ENCODE data around the gene MFAP4.

The MFAP4 gene

DNA sequence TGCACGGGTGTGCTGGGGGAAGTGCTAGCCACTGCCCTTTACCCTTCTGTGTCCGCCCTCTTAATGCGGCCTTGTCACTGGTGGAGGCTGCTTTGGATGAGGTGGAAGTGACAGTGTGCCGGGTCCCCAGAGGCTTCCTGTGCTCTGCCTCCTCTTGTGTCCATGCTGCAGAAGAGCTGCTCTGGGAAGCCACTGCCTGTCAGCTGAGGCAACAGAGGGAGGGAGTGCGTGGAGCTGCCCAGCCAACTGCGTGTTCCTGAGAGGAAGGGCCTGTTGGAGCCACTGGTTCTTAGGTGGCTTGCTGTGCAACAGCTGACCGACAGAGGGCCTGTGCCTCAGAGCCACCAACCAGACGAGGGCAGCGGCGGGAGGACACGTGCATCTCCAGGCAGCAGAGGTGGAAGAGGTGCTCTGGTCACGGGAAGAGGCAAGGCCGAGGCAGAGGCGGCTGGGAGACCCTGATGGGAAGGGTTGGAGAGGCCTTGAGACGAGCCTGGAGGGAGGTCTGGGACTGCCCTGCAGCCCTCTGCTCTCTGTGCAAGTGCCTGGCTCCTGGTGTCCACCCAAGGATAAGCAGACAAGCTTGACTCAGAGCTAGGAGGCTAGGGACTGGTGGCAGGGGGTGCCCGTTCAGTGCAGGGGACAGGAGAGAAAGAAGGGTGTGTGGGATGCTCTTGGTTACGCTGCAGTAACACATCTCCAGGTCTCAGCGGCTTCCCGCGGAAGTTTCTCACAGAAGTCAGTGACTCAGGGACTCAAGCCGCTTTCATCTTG, 49.9 kb downstream of the MFAP4 start:
- DNase-seq = peak in 30 of 56 donors; percentile 24 to 81 (median 54)

DNA sequence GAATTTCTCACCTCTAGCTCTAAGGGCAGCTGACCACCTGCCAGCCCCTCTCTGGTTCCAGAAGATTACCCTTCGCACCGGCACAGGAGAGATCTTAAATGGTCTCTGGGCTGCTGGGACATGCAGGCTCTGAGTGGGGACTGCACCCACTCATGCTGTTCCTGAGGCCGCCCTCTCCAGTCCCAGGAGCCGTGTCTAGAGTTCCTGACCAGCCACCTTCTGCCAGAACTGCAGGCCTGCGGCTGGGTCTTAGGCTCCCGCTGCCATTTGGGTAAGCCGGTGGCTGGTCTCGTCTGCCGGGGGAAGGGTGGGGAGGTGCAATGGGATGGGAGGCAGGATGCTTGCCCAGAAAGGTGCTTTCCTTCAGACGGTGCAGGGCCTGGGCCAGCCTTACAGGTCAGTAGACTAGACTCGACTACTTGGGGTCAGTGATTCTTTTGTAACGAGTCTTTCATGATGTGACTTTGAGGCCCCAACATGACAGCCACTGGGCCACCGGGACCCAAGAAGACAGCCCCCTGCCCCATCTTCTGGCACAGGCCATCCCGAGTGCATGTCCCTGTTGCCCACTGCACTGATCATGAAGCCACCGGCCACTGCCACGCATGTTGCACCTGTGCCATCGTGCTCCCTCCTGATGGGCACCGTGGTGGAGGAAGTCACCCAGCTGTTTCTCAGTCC, 50.9 kb downstream of the MFAP4 start:
- no peak for DNase-seq

DNA sequence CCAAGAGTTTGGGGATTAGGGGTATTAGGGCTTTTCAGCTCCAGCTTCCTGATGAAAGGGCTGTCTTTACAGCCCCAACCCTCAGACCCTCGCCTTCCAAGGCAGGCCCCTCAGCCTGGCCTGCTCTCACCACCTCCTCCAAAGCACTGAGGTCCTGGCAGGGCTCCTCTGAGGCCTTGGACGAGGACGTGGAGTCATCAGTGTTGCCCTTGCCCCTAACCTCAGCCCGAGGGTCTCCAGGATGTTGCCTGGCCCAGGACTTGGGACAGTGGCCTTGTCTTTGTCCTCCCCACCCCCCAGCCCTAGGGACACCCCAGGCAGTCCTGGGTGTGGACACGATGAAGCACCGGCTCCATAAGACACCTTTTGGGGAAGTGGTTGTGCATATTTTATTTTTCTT, 52.7 kb downstream of the MFAP4 start:
- no peak for DNase-seq

DNA sequence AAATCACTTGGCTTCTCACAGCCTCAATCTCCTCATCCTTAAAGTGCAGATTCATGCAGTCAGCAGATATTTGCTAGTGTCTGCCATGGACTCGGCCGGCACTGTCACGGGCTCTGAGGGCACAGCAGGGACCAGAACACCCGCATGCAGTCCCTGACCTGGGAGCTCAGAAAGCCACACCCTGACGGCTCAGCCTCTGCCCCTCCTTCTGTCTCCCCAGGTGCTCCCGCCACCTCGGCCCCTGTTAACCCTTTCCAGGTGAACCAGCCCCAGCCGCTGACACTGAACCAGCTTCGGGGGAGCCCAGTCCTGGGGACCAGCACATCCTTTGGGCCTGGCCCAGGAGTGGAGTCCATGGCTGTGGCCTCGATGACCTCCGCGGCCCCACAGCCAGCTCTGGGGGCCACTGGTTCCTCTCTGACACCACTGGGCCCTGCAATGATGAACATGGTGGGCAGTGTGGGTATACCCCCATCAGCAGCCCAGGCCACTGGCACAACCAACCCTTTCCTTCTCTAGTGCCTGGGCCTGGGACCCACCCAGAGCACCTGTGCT, 53.2 kb downstream of the MFAP4 start:
- no peak for DNase-seq
